ENCODE data around the gene DNAJC30.
A peak's percentile ranks its signal among the peaks of the same experiment; 100 is the strongest.
"Not testable (repeated sequence)": the region's sequence is repeated elsewhere in the genome, so short reads cannot be mapped to it uniquely, and the experiment has no call there.

The DNAJC30 gene

GRCh38 chr7:73683056-73683787 is at the start of gene DNAJC30, which contains the start of gene BUD23:
Gene DNAJC30, minus strand, starts transcription at chr7:73683453. Its CDS starts 30 bp downstream, at chr7:73683423.
Gene BUD23, plus strand, starts transcription at chr7:73683597. Its CDS starts 29 bp downstream, at chr7:73683626.
- DNase-seq, result peak; percentile 99

- DNase-seq, result no peak
Observed at GRCh38 chr7:73732397-73732796, 49.1 kb upstream of the DNAJC30 start.

- DNase-seq, result no peak
Observed at GRCh38 chr7:73730485-73730884, 47.2 kb upstream of the DNAJC30 start.

GRCh38 chr7:73728551-73728950 is 45.3 kb upstream of the DNAJC30 start:
- DNase-seq, result no peak

- no peak for DNase-seq
Observed at GRCh38 chr7:73727952-73728351, 44.7 kb upstream of the DNAJC30 start.

GRCh38 chr7:73726083-73726466 is 42.8 kb upstream of the DNAJC30 start:
- DNase-seq, result no peak

GRCh38 chr7:73723813-73724212 is 40.6 kb upstream of the DNAJC30 start:
- DNase-seq, result no peak

GRCh38 chr7:73722785-73723184 is 39.5 kb upstream of the DNAJC30 start:
- DNase-seq, result no peak

- not testable (repeated sequence) for DNase-seq
Observed at GRCh38 chr7:73722182-73722581, 38.9 kb upstream of the DNAJC30 start.

- no peak for DNase-seq
Observed at GRCh38 chr7:73721377-73721817, 38.1 kb upstream of the DNAJC30 start.

GRCh38 chr7:73720443-73720842 is 37.2 kb upstream of the DNAJC30 start:
- not testable (repeated sequence) for DNase-seq

GRCh38 chr7:73719806-73720169 is 36.5 kb upstream of the DNAJC30 start:
- no peak for DNase-seq

GRCh38 chr7:73718905-73719805 is 35.9 kb upstream of the DNAJC30 start, which contains the start of gene STX1A:
Gene STX1A, minus strand, starts transcription at chr7:73719669. Its CDS starts 38 bp downstream, at chr7:73719631.
- peak; percentile 66 for DNase-seq

- DNase-seq, result peak; percentile 35
Observed at GRCh38 chr7:73718438-73718881, 35.2 kb upstream of the DNAJC30 start.

GRCh38 chr7:73717991-73718405 is 34.7 kb upstream of the DNAJC30 start:
- peak; percentile 69 for DNase-seq

GRCh38 chr7:73717025-73717807 is 34.0 kb upstream of the DNAJC30 start:
- DNase-seq, result no peak

GRCh38 chr7:73716318-73716890 is 33.2 kb upstream of the DNAJC30 start:
- DNase-seq, result no peak

GRCh38 chr7:73715648-73716317 is 32.5 kb upstream of the DNAJC30 start:
- DNase-seq, result no peak

- not testable (repeated sequence) for DNase-seq
Observed at GRCh38 chr7:73713319-73713718, 30.1 kb upstream of the DNAJC30 start.

- no peak for DNase-seq
Observed at GRCh38 chr7:73712773-73713172, 29.5 kb upstream of the DNAJC30 start.

GRCh38 chr7:73708961-73709549 is 25.8 kb upstream of the DNAJC30 start:
- DNase-seq, result no peak
